ENCODE results near the gene CD99L2.

Gene CD99L2

DNA sequence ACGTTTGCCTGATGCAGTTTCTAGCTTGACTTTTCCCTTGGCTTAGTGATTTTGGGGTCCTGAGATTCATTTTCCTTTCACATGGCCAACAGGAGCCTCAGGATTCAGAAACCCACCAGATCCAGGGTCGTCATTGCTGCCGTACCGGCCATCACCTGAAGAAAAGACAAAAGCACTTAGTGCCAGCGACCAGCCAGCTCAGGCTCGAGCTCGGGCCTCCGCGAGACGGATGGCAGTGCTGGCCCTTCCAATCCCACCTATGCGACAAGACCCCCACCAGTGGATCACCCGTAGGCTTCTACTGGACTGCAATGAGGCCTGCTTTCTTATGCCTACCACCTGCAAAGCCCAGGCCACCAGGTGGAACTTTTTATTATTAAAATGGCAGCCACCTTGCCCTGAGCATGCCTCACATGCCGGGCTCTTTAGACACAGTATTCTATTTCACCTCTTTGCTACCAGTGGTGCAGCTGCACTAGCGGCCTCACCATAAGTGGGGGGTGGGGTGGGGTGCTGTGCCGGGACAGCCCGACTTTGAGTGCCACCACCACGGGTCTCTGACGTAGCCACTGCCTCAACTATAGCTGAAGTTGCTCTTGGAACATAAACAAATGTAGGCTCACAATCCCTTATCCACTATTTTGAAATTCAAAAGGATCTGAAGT, 121.0 kb downstream of the CD99L2 start:
- DNase-seq, result no peak

DNA sequence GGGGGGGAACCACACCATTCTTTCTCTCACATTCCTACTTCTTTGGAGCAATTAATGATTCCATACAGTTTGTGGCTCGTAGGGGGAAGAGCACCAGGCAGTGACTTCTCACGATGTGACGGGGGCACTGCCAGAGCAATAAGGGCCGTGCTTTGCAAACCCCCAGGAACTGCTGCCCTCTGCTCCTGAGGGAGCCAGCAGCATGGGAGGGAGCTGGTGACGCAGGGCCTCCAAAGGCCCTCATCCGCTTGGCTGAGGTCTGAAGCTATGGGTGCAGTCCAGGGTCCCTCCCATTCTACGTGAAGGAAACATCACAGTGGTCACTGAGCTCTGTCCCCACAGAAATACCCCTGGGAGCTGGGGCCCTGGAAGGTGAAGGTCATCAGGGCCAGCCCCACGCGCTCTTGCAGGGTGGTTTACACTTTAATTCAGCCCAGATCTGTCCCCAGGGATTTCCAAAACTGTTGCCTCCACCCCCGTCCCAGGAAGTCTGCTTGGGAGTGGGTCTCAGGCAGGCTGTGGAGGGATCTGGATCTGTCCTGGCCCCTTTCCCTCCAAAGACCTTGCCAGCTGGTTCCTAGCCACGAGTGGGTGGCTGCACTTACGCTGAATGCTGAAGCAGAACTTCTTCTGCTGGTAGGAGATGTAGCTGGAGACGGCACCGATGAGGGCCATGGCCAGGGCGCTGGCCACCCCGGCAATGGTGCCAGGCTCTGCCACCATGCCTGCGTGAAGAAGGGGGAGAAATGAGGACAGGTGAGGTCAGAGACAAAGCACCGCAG, 122.7 kb downstream of the CD99L2 start:
- DNase-seq, result no peak

DNA sequence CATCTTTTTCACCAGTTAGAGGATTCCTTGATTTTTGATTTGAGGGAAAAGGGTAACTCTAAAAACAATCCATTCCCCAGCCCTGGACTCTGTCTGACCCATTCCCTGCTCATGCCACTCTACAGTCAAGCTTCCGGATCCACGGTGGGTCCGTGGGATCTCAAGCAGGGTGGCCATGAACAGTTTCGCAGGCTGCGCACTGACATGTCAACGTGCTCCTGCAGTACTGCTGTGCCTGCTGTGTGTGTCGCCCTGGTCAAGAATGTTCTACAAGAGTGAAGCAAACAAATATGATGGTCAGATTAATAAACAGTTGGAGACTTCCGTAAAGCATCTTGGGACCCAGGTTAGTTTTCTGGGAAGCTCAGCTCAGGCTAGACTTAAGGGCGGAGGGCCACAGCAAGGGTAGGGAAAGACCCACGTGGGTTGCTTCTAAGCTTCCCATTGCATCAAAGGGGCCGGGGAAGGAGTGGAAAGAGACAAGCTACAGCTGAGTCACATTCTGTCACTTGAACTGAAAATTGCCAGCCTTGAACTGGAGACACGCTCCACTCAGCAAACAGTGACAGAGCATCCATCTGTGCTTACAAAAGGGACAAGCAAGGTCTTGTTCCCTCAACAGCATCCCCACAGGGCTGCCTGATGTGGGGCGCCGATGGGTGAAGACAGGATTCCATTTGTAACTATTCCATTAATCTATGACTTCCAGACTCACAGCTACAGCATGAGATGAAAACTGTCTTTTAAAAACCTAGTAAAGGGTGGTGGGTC, 123.5 kb downstream of the CD99L2 start:
- DNase-seq, result no peak

DNA sequence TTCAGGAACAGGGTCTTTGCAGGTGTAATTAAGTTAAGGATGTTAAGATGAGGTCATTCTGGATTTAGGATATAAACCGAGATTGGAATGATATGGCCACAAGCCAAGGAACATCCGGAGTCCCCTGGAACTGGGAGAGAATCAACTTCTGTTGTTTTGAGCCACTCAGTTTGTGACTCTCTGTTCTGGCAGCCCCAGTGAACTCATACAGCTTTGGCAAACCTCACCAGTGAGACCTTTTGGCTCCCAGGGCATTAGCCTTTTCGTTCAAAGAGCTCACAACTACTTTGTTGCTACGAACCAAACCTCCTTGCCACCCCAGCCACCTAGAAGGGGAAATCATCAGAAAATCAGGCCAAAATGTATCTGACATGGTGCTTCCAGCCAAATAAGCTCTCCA, 124.8 kb downstream of the CD99L2 start:
- DNase-seq, result no peak

DNA sequence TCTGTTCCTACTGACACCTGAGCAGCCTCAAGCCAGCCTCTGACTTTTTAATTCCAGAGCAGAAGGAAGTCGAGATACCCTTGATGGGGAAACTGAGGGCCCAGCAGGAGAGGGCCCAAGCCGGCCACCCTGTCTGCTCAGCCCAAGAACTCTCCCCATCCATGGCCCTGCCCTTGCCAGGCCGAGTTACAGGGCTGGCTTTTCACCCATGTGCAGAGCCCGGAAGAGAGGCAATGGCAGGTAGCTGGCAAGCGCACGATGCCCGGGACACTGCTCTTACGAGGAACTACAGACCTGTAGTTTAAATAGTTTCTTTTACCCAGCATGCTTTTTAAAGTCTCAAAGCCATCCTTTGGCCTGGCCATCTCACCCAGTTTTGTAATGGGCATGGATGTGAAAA, 125.4 kb downstream of the CD99L2 start:
- DNase-seq, result no peak

DNA sequence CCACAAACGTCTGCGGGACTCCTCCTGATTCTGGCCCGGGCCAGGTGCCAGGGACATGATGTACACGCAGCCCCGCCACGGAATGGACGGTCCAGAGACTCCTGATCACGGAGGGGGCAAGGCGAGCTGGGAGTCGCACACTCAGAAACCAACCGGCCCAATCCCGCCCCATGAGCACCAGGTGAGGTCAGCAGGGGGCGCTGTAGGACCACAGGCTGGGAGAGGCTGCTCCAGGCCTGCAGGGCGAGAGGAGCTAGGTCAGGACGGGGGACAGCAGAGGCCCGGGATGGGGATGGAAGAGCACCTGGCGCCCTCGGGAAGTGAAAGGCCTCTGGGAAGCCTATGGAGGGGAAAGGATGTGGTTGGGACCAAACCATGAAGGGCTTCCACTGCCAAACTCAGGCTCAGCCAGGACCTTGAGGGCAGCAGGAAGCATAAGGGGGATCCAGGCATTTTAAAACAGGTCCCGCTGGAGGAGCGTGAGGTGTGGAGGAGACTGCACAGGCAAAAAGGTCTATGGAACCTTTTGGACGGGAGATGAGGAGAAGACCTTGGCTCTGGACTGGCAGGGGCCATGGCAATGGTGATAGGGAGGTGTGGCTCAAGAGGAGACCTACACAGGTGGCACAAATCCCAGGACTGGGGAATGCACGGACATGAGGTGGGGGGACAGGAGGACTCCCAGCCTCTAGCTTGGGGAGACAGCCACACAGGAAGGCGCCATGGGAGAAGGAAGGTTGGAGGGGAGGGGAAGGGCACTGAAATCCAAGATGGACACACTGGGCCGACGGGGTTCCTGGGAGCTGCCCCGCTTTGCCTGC, 126.1 kb downstream of the CD99L2 start:
- no peak for DNase-seq

DNA sequence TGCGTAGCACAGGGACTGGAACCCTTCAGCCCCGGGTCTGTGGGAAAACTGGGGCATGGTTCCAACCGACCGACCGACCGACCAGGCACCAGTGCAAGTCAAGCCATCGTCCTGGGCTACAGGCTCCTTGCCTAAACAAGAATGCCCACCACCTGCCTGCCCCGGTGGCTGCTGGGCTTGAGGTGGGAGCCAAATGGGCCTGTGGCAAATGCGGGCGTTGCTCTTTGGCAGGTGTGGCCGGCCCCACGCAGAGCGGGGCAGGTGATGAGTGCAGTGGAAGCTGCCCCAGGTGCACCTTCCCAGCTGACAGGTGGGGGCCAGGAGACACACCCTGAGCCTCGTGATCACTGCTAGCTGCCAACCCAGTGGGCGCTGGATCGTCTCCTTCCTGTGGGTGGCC, 127.4 kb downstream of the CD99L2 start:
- DNase-seq, result no peak

DNA sequence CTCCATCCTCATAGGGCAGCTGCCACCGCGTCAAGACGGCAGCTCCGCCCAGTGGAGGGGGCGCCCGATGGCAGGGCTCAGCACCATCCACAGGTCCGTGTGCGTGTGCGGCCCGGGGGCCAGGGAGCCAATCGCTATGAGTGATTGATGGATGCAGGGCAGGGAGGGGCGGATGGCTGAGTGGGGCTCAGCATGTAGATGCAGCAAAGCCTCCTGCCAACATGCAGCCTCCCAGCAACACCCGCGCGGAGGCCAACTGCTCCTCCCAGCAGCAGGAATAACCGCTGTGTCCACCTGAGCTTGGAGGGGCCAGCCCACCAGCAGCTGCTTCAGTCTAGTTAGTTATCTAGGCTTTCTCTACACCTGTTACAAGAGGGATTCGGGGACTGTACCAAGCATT, 127.8 kb downstream of the CD99L2 start:
- DNase-seq, result no peak

DNA sequence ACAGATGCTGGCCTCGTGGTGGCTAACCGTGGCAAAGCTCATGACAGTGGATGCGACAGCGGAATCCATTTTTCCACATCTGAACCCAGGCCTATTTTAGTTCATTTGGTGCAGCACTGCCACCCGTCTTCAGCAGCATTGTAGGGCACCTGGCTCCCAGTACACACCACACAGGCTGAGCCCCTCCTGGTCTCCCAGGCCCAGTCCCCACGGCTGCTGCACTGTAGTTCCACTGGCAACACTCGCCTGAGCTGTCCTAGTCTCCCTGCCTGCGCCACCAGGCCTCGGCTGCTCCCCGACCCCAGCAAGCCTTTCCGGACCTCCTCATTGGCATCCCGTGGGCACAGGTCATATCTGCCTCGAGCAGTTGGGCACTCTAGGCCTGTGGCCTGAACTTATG, 129.1 kb downstream of the CD99L2 start:
- DNase-seq, result no peak

DNA sequence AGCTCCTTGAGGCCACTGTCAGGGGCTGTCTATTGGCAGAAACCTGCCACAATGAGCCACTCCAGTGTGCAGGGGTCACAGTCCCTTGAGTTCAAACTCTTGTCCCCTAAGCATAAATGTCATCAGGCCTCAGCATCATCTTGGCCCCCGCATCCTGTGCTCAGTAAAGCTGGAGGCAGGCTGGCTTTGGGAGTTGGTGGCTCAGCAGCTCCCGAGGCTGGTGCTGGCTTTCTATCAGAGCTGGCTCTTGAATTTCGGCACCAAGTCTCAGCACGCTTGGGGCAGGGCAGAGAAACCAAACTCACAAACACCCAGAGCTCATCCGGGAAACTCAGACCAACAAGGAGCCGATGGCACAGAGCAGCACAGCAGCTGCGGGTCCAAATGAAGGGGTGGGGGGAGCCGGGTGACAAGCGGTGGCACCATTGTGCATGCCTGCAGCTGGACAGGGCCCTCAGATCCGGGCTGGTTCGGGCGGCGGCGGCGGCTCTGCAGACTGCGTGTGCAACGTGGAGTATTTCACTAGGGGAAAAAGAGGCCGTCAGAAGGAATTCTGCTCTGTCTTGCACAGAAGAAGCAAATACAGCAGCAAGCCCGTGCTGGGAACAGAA, 129.8 kb downstream of the CD99L2 start:
- DNase-seq, result no peak

DNA sequence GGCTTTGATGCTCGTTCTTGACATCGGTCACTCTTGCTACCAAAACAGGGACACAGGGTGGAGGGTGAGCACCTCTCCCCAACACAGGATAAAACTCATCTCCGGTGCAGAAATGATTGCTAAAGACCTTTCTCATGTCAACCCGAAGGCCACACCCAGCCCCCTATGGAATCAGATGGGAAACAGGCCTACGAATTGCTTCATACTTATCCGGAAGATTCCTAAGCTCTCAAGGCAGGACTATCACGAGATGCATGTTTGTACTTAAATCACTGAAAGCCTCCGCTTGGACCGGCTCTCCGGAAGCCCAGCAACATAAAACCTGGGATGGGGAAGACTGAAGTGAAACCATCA, 130.4 kb downstream of the CD99L2 start:
- no peak for DNase-seq

DNA sequence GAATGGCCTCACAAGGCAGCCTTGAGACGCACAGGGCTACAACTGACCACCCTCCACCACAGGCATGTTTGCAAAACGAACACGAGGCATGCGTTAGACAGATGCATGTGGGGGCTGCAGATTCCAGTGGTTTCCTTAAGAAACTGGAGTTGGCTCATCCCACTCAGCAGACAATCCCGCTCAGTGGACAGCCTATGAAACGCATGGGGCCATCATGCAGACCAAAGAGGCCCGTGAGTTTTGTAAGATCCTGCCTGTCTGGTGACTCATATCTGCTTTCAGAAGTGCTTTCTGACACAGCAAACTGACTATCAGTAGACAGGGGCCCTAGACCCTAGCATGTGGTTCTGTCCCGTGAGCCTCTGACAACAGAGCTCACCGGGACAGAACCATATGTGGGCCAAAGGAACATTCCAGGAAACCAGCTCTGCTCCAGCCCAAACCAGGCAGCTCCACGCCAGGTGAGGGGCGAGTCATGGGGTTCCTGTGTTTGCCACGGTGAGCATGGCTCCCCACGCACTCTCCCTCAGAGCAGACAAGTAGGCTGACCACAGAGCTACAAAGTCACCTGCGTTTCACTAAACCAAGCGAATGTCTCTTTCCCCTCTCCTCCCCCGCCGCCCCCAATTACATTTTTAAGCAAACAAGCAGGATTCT, 130.9 kb downstream of the CD99L2 start:
- DNase-seq, result no peak

DNA sequence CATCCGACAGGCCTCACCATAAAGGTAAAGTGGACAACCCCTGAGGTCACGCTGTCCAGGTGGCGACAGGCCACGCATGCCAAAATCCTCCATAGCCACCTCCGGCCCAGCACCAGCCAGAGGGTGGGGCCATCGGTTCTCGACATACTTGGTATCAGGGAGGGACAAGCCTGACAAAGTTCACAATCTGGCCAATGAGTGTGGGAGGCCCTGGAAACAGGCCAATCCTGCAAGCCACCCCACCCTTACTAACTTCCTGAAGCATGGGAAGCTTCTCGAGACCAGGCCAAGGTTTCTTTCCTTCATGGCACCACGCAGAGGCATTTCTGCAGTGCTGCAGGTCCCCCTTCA, 131.4 kb downstream of the CD99L2 start:
- DNase-seq, result no peak

DNA sequence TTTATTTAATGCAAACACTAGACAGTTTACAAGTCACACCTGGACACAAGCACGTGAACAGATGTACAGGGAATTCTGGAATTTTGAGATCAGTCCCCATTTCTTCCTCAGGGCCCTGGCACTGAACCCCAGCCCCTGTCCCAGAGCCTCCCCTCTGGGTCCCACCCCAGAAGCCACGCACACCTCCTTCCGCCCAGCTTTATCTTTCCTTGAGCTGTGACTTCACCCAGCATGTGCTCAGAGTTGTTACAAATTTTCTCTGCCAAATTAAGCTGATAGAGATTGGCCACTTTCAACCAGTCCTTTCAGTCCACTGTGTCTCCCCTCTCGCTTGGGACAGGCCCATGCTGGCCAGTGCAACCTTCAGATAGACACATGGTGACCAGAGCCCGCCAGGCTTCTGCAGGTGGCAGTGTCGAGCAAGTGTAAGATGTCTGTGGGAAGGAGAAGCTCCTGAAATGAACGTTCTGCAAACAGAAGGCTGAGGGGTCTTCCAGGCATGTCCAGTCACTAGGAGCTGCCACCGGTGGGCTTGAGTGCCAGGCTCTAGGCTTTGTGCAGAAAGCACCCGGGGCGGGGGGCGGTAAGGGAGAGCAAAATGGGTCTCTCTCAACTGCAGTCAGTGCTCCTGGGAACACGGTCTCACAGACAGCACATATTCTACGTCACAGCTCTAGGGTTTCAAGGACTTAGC, 132.0 kb downstream of the CD99L2 start:
- no peak for DNase-seq

DNA sequence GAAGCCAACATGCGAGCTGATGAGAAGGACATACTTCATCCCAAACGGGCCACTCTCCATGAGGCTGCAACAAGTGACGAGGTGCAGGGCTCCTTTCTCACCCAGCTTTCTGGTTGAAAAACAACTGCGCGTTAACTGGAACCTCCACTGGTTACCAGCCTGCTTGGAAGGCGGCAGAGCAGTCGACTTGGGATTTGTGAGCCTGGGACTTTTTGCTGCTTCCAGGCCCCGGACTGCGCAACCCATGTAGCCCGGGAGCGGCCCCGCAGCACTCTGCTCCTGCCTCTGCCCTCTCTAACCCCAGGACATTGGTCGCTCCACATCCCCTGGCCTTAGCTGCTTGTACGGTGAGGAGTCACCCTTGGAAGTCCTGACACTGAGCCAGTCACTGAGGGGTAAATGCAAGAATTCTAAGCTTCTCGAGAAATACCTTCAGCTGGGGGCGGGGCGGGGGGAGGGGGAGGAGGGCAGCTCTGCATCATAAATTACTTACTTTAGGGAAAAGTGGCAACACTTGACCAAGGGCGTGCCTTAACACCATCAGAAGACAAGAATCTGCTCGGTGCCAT, 132.6 kb downstream of the CD99L2 start:
- no peak for DNase-seq

DNA sequence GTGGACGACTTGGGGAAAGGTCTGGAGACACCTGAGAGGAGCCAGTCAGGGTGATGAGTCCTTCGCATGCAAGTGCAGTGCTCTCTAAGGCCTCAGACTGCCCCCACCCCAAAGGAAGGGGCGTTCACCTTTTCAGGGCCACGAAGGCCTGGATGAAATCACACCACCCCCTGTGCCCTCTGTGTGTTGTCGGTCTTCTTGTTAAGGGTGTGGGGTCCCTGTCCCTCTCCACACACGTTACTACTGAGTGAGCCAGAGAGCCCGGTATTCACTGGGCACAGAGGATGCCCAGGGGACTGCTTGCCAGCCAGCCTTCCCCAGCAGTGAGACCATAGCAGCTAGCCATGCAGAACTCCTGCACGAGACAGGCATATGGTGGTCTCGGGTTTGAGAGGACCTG, 133.2 kb downstream of the CD99L2 start:
- DNase-seq, result no peak

DNA sequence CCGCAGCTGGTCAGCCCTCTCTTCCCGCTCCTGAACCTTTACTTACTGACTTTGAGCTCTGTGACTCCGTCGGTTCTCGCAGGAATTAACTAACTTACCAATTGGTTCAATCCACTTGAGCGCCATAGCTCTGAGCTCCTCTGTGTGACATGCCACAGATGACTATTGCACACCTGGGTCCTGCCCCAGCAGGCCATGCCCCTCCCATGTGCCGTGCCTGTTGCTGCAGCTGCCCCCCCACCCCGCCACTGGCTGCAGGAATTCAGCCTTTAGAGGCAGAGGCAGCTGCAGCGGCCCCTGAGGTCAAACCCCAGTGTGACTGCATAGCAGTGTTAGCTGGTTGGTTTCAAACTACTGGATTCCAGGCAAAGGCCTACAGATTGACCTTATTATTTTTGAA, 134.7 kb downstream of the CD99L2 start:
- DNase-seq, result no peak

DNA sequence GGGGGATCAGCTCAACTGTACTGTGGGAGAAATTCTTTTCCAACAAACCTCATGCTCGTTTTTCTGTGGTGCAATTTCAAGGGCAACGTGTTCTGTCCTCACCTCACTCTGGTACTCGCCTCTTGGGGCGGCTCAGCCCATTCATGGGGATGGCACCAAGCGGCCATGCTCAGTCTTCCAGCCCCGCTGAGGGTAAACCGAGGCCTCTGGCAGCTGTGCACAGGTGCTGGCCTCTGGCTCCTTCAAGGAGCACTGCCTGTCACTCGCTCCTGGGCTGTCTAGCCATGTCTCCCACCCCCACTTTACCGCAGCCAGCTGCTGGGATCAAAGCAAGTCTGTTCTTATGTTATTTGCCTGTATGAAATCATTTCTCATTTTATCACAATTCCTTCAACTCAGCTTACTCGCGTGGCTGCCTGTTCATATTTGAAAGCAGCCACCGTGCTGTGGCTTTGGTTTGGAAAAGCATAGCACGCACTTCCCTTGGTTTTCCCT, 135.1 kb downstream of the CD99L2 start:
- no peak for DNase-seq

DNA sequence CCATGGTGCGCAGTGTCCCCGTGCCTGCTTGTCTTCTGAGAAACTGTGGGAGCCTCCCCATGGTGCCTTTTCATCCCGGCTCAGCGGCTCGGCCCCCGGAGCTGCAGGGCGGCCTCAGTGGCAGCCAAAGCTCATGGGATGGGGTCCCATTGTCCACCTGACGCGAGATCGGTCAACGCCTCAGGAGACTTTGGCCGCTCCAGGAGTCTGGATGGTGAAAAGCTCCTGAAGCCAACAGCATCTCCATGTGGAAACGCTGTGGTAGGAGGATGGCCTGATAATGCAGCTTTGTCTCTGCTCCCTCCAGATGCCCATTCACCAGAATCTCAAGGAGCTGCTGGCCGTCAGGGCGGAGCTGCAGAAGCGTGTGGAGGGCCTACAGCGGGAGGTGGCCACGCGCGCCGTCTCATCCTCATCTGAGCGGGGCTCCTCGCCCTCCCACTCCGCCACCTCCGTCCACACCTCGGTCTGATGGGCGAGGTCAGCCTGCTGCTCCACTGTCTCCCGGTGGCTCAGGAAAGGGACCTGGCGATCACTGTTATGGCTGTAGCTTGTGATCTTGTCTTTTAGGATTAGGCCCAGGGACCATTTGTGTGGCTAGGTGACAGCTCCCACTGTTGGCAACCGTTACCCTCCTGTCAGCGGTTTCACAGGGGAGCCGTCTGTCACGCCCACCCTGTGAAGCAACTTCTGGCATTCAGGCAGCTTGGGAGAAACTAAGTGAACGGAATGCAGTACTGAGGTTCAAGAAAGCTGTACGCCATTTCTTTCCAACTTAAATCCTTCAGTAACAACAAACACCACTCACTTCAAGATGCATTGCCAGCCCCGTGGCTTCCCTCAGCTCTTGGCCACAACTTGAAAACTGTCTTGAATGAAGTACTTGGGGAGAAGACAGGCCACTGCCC, 136.0 kb downstream of the CD99L2 start:
- no peak for DNase-seq

DNA sequence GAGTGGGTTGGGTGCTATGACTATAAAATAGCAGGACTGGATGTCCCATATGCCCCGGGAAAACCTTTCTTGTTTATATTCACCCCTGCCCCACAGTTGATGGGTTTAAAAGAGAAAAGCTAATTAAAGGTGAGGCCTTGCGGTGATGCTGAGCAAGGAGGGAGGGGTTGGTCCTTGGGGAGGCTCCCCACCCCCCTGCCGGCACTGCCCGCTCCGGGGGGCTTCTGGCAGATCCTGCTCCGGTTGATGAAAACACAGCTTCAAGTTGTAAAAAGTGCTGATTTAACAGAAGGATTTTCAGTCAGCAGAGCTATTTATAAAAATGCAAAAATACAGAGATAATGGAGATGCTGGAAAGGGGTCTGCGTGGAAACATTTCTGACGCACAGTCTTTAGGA, 136.7 kb downstream of the CD99L2 start:
- DNase-seq, result no peak

Measured in cortex of kidney (tissue), 1 donor.